HEK293 (cell line): ENCODE data around the gene CTRB1.

Source experiments
- CTCF ChIP-seq: fragments of 450-650 bp; formaldehyde crosslinking; IDR thresholded peaks from 2 replicates; pipeline ENCODE4 v1.5.1; 2016; ENCODE audit warnings: missing biosample characterization, missing genetic modification characterization
- KLF10 ChIP-seq: fragments of 450-650 bp; IDR thresholded peaks from 2 replicates; pipeline ENCODE4 v1.5.1; 2018; ENCODE audit warnings: missing biosample characterization, mild to moderate bottlenecking, missing genetic modification characterization
- REST ChIP-seq: fragments of 450-650 bp; formaldehyde crosslinking; IDR thresholded peaks from 2 replicates; pipeline ENCODE4 v1.5.1; 2016; ENCODE audit warnings: missing biosample characterization, missing genetic modification characterization
- TCF7L2 ChIP-seq: IDR thresholded peaks from 2 replicates; pipeline ENCODE4 v1.6.1; 2011; ENCODE audit warnings: low read depth, mild to moderate bottlenecking, inconsistent platforms, low read length, moderate library complexity, borderline replicate concordance
- ZNF629 ChIP-seq: fragments of 450-650 bp; formaldehyde crosslinking; IDR thresholded peaks from 2 replicates; pipeline ENCODE4 v1.5.1; 2017; ENCODE audit warnings: missing biosample characterization, missing genetic modification characterization
- ZNF660 ChIP-seq: fragments of 450-650 bp; IDR thresholded peaks from 2 replicates; pipeline ENCODE4 v1.5.1; 2018; ENCODE audit warnings: missing biosample characterization, mild to moderate bottlenecking, missing genetic modification characterization
- ZSCAN4 ChIP-seq: fragments of 450-650 bp; formaldehyde crosslinking; IDR thresholded peaks from 2 replicates; pipeline ENCODE4 v1.5.1; 2017; ENCODE audit warnings: missing biosample characterization, missing genetic modification characterization

- TF ChIP-seq KLF10 (tag by site-specific recombination) (no peak), CTCF (tag by site-specific recombination) (no peak), TCF7L2 (no peak), ZNF660 (tag by site-specific recombination) (no peak), ZNF629 (no peak), REST (tag by site-specific recombination) (no peak), ZSCAN4 (tag by site-specific recombination) (no peak)
Observed at GRCh38 chr16:75222271-75222783, 3.5 kb downstream of the CTRB1 start.
